Neural progenitor cell (in vitro differentiated cells): ENCODE results near the gene LRRN1.

Experiments used
- EZH2 ChIP-seq: fragments of 200-600 bp; sonication (generic); IDR thresholded peaks from 2 replicates; pipeline ENCODE4 v1.6.1; 2017; ENCODE audit warnings: antibody characterized with exemption, mild to moderate bottlenecking, moderate library complexity
- EZH2phosphoT487 ChIP-seq: fragments of 200-600 bp; sonication (generic); IDR thresholded peaks from 2 replicates; pipeline ENCODE4 v1.6.1; 2017; ENCODE audit warnings: antibody characterized with exemption
- TF ChIP-seq, protein P1 (sequence below): fragments of 200-600 bp; sonication (generic); IDR thresholded peaks from 2 replicates; pipeline ENCODE4 v1.5.1; 2017; ENCODE audit warnings: antibody characterized with exemption, mild to moderate bottlenecking

DNA sequence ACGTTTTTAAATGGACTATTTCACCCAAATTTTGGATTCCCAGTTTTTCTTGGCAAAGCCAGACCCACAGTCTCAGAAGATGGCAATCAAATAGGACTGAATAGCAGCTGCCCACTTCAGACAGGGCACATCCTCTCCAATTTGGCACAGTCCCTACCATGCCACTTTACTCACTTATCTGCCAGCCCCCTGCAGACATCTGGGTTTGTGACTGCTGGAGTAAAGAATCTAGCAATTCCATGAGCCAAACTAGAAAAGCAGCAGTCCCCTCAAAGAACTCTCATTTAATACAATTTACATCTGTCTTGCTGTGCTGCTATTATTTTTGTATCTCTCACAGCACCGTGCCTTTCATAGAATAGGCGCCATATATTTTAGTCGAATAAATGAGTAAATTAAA is 16.0 kb upstream of the LRRN1 start:
- TF ChIP-seq EZH2 (no peak), EZH2phosphoT487 (no peak)
- TF ChIP-seq, protein P1, sequence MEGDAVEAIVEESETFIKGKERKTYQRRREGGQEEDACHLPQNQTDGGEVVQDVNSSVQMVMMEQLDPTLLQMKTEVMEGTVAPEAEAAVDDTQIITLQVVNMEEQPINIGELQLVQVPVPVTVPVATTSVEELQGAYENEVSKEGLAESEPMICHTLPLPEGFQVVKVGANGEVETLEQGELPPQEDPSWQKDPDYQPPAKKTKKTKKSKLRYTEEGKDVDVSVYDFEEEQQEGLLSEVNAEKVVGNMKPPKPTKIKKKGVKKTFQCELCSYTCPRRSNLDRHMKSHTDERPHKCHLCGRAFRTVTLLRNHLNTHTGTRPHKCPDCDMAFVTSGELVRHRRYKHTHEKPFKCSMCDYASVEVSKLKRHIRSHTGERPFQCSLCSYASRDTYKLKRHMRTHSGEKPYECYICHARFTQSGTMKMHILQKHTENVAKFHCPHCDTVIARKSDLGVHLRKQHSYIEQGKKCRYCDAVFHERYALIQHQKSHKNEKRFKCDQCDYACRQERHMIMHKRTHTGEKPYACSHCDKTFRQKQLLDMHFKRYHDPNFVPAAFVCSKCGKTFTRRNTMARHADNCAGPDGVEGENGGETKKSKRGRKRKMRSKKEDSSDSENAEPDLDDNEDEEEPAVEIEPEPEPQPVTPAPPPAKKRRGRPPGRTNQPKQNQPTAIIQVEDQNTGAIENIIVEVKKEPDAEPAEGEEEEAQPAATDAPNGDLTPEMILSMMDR, result no peak
